Lower lobe of right lung (tissue), 2 donors: ENCODE results near the gene BCAR1. TPM values are rescaled to one million over a fixed set of nuclear protein-coding genes. Genes with fewer than 3 reads are reported as not detected.
"Not testable (repeated sequence)": the region's sequence is repeated elsewhere in the genome, so short reads cannot be mapped to it uniquely, and the experiment has no call there.

Source experiments
- ATAC-seq, 2 donors: fragments of 200-7000 bp; cut with Tn5 transposase; one replicate each; pipeline ENCODE4 v1.9.1; 2020 to 2022; ENCODE audit warnings: mild to moderate bottlenecking in 2 of 2, moderate library complexity in 2 of 2
- DNase-seq: peaks from one replicate; pipeline ENCODE4 v3.0.0-alpha.2; 2020
- H3K27ac ChIP-seq: fragments of 200-600 bp; one replicate; pipeline ENCODE4 v1.8.0; 2022
- H3K27me3 ChIP-seq: fragments of 200-600 bp; one replicate; pipeline ENCODE4 v1.8.0; 2022; ENCODE audit warnings: low read depth
- H3K36me3 ChIP-seq: fragments of 200-600 bp; one replicate; pipeline ENCODE4 v1.8.0; 2022; ENCODE audit warnings: mild to moderate bottlenecking
- H3K4me1 ChIP-seq: fragments of 200-600 bp; one replicate; pipeline ENCODE4 v1.8.0; 2022
- H3K4me3 ChIP-seq: fragments of 200-600 bp; one replicate; pipeline ENCODE4 v1.8.0; 2022; ENCODE audit warnings: mild to moderate bottlenecking
- H3K9me3 ChIP-seq: fragments of 200-600 bp; one replicate; pipeline ENCODE4 v1.8.0; 2022
- intact Hi-C: fragments of 100-400 bp; cut with DNase I; formaldehyde crosslinking; loops from one replicate; pipeline ENCODE4 v1.11.0; 2022
- total RNA-seq: library from RNA; stranded (reverse); fragmentation: NEBNext Ultra II Directional; extraction: Animal tissue kit (Norgen Biotek cat#: 25700); gene quantifications from one replicate; pipeline ENCODE4 v1.2.1, GENCODE V29; 2021
- TF ChIP-seq, protein P1 (sequence below): fragments of 200-600 bp; IDR thresholded peaks from one replicate; pipeline ENCODE4 v1.8.0; 2022; ENCODE audit warnings: antibody characterized with exemption, mild to moderate bottlenecking
- donor health status: DM: no; HTN: yes; CAD: no; lungs with severe emphysema.

BCAR1 gene
- total RNA-seq, 1 donor from 2014 or later = 65.1 TPM

DNA sequence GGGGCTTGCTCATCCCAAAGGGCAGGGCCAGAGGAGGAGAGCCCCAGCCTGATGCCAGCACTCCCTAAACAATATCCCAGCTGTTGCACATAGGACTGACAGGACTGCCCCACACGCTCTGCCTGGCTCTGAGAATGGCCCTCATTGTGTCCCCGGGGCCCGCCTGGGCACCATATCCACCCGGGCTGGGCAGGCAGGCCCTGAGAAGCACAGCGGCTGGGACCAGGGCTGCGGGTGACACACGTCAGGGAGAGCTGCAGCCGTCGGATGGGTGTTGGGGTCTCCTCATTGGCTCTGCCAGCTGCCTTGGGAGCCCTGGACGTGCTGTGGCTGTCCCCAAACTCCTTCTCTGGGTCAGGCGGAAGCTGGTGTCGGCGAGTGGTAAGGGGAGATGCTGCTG is 4.2 kb downstream of the BCAR1 start:
- DNase-seq (no peak), ATAC-seq (no peak)
- TF ChIP-seq, protein P1, sequence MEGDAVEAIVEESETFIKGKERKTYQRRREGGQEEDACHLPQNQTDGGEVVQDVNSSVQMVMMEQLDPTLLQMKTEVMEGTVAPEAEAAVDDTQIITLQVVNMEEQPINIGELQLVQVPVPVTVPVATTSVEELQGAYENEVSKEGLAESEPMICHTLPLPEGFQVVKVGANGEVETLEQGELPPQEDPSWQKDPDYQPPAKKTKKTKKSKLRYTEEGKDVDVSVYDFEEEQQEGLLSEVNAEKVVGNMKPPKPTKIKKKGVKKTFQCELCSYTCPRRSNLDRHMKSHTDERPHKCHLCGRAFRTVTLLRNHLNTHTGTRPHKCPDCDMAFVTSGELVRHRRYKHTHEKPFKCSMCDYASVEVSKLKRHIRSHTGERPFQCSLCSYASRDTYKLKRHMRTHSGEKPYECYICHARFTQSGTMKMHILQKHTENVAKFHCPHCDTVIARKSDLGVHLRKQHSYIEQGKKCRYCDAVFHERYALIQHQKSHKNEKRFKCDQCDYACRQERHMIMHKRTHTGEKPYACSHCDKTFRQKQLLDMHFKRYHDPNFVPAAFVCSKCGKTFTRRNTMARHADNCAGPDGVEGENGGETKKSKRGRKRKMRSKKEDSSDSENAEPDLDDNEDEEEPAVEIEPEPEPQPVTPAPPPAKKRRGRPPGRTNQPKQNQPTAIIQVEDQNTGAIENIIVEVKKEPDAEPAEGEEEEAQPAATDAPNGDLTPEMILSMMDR = no peak
- Histone ChIP-seq H3K27ac (peak overlapping the region; percentile 88), H3K36me3 (peaks cover 9% of the 10 kb centered on the region), H3K4me3 (peak overlapping the region; percentile 8), H3K27me3 (no peaks in the 10 kb centered on the region), H3K4me1 (peaks cover 83% of the 10 kb centered on the region), H3K9me3 (no peaks in the 10 kb centered on the region)
- intact Hi-C loops = no loop called here

DNA sequence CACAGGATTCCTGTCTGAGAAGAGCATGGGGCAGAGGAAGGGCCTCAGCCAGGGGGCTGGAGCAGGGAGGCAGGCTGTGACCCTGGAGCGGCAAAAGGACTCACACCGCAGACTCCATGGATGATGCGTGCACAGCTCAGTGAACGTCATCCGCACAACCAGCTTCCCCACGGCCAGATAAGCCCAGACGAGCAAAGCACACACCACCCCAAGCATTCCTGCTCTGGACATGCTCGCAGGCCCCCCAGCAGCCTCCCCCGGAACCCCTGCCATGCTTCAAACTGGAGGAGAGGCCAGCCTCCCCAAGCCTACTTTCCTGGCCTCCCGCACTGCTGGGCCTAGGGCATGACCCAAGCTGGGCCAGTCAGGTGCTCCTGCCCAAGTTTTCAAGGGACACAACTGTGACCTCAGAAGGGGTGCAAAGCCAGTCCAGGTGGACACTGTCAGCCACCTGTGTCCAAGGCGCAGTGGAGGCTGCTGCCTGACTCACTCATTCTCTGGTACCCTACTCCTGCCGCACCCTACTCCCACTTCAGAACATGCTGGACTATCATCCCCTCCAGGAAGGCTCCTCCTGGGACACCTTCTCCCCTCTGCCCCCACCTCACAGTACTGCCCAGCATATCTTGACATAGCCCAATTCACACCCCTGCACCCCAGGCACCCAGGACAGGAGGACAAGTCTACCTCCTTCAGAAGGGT is 4.8 kb downstream of the BCAR1 start:
- H3K36me3 ChIP-seq = peaks cover 14% of the 10 kb centered on the region
- ATAC-seq = no peak
- DNase-seq = no peak
- H3K27ac ChIP-seq = peak overlapping the region; percentile 88
- no peak overlapping the region for H3K4me3 ChIP-seq
- H3K27me3 ChIP-seq = no peaks in the 10 kb centered on the region
- intact Hi-C loops = no loop called here
- H3K9me3 ChIP-seq = no peaks in the 10 kb centered on the region
- TF ChIP-seq, protein P1 = no peak
- peaks cover 78% of the 10 kb centered on the region for H3K4me1 ChIP-seq

DNA sequence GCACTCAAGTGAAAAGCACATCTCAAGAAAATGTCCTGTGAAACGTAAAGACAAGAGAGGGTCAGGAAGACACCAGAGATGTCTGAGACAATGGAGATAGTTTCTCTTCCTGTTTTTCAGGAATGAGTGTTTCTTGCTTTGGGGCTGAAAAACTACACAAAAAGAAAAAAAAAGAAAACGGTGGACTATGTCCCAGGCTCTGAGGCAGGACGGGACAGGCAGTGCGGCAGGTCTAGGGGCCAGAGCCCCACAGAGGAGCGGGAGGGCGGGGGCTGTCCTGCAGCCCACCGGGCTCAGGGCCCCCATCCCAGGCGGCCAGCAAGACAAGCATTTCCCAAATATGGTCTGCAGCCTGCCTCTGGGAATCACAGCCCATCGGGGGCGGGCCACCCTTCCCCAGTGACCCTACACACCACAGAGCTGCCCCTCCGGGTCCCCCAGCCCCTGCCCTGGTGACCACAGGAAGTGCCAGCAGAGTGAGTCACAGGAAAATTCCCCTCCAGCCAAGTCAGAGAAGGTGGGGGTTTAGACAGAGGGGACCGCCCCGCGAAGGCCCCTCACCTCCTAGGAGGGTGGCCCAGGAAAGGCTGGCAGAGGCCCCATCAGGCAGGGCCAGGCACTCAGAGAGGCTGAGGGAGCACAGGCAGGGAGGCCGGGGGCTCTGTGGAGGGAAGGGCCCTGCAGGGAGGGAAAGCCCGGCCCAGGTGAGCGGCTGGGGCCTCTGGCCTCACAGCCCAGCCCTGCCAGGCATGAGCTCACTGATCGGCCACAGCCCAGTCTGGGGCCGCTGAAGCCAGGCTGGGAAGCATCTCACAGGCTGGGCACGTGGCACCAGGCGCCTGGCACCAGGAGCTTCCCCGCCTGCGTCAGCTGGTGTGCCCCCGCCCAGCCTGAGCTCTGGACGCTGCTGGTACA is 6.3 kb downstream of the BCAR1 start:
- ATAC-seq (peak; percentile 78 to 85), DNase-seq (peak; percentile 83)
- intact Hi-C loops = no loop called here
- no peaks in the 10 kb centered on the region for H3K27me3 ChIP-seq
- TF ChIP-seq, protein P1 = no peak
- peaks cover 30% of the 10 kb centered on the region for H3K36me3 ChIP-seq
- H3K27ac ChIP-seq = peak overlapping the region; percentile 88
- peaks cover 71% of the 10 kb centered on the region for H3K4me1 ChIP-seq
- H3K4me3 ChIP-seq = peak overlapping the region; percentile 22
- H3K9me3 ChIP-seq = no peaks in the 10 kb centered on the region

DNA sequence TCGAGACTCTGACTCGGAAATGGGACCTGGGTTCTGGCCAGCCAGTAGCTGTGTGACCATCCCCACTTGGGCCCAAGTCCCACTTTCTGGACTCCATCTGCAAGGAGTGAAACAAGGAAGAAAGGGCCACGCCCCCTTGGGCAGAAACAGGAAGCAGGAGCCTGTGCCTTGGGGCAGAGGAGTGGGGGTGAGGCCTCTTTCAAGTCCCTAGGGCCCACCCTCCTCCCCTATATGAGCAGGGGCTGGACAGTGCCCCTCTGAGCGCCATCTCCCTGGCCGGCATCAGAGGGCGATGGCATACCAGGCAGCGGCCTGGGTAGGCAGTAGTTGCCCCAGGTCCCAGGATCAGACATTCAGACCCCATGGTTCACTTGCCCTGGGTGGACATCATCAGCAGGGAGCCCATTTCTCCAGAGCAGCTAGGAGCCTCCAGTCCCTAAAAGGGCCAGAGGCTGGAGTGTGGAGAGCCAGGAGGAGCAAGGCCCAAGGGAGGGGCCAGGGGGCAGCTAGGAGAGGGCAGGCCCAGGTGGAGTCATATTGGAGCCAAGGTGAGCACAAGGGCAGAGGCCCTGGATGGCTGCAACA is 7.1 kb downstream of the BCAR1 start:
- DNase-seq (peak; percentile 76), ATAC-seq (peak in 1 of 2 donors; percentile 6)
- Histone ChIP-seq H3K27ac (peak overlapping the region; percentile 88), H3K9me3 (no peaks in the 10 kb centered on the region), H3K4me3 (no peak overlapping the region), H3K27me3 (no peaks in the 10 kb centered on the region), H3K36me3 (peaks cover 37% of the 10 kb centered on the region), H3K4me1 (peaks cover 71% of the 10 kb centered on the region)
- TF ChIP-seq, protein P1 = no peak
- intact Hi-C loops = no loop called here

DNA sequence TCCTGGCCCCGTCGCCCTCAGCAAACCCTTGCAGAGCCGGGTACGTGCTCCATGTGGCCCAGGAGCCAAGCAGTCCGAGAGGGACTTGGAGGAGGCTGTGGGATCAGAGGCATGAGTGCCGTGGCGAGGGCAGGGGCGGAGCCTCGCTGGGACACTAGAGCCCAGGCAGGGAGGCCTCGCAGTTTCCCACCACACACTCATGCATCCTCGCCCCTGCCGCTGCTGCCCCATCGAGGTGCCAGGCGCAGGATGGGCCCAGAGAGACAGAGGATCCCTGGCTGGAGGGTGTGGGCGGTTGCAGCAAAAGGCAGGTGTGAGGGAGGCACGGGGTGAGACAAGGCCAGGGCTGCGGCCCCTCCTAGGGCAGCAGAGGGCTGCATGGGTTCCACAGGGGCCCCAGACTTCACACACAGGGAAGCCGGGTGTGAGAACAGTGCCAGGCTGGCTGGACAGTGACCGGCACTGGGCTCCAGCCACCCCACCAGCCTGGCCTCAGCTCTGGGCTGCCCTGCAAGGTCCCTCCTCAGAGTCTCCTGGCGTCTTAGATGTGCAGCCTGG is 7.7 kb downstream of the BCAR1 start:
- peak overlapping the region; percentile 88 for H3K27ac ChIP-seq
- H3K4me1 ChIP-seq = peaks cover 71% of the 10 kb centered on the region
- no peaks in the 10 kb centered on the region for H3K9me3 ChIP-seq
- no peaks in the 10 kb centered on the region for H3K27me3 ChIP-seq
- DNase-seq (no peak), ATAC-seq (no peak)
- H3K4me3 ChIP-seq = peak overlapping the region; percentile 4
- intact Hi-C loops = no loop called here
- TF ChIP-seq, protein P1 = no peak
- H3K36me3 ChIP-seq = peaks cover 37% of the 10 kb centered on the region

DNA sequence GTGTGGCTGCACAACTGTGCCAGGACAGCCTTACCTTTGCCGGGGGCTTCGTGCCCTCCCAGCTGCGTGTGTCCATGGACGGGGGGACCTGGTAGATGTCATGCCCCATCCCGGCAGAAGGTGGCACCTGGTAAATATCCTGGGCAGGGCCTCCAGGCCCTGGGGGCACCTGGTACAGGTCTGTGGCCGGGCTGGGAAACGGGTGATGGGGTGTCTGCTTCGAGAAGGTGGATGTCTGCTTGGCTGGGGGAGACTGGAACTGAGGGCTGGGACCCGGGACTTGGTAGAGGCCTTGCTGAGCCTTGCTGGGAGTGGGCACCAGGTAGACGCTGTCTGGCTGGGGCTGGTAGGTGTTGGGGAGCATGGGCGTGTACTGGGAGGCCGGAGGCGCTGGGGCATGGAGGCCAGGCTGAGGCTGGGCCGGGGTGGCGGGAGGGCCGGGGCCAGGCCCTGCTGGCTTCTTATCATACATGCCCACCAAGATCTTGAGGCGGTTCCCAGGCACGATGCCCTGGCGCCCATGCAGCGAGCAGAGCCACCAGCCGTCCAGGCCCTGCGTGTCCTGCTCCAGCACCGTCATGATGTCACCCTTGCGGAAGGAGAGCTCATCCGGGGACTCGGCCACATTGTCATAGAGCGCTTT is 8.9 kb downstream of the BCAR1 start:
- ATAC-seq, intact Hi-C loops, H3K9me3 ChIP-seq, DNase-seq, H3K27ac ChIP-seq, H3K27me3 ChIP-seq, H3K4me3 ChIP-seq: not testable (repeated sequence)
- Histone ChIP-seq H3K36me3 (peaks cover 37% of the 10 kb centered on the region), H3K4me1 (peaks cover 69% of the 10 kb centered on the region)
